Osteoblast (primary cell): ENCODE measurements around the gene IZUMO4. TPM values are rescaled to one million over a fixed set of nuclear protein-coding genes. Genes with fewer than 3 reads are reported as not detected.

Source experiments
- DNase-seq: peaks from one replicate; pipeline ENCODE4 v3.0.0; 2011; ENCODE audit warnings: low spot score, mixed read lengths; ENCODE audit not compliant: insufficient read length; ENCODE audit errors: missing footprints
- H2AFZ ChIP-seq: 2 replicates; pipeline ENCODE4 v1.6.0; 2011; ENCODE audit warnings: mild to moderate bottlenecking, low read length
- H3K27ac ChIP-seq: 2 replicates; pipeline ENCODE4 v1.5.1; 2011; ENCODE audit warnings: mild to moderate bottlenecking, low read depth, low read length, moderate library complexity
- H3K27me3 ChIP-seq: 2 replicates; pipeline ENCODE4 v1.6.0; 2012; ENCODE audit warnings: mild to moderate bottlenecking, control low read depth, inconsistent platforms, low read length, moderate library complexity; ENCODE audit not compliant: insufficient read depth
- H3K36me3 ChIP-seq: 2 replicates; pipeline ENCODE4 v1.5.1; 2011; ENCODE audit warnings: mild to moderate bottlenecking, low read length, control low read depth, moderate library complexity; ENCODE audit not compliant: insufficient read depth
- H3K4me1 ChIP-seq: 2 replicates; pipeline ENCODE4 v1.5.1; 2011; ENCODE audit warnings: mild to moderate bottlenecking, low read length, control low read depth, moderate library complexity; ENCODE audit not compliant: insufficient read depth
- H3K4me2 ChIP-seq: 2 replicates; pipeline ENCODE4 v1.6.0; 2011; ENCODE audit warnings: mild to moderate bottlenecking, low read length; ENCODE audit not compliant: insufficient read depth
- H3K4me3 ChIP-seq: fragments of 200-600 bp; sonication (generic); 3 replicates; pipeline ENCODE4 v1.5.1; 2012; ENCODE audit warnings: mild to moderate bottlenecking, low read length, inconsistent platforms; ENCODE audit not compliant: insufficient read depth
- H3K79me2 ChIP-seq: 2 replicates; pipeline ENCODE4 v1.6.0; 2012; ENCODE audit warnings: mild to moderate bottlenecking, low read length, control low read depth, inconsistent platforms; ENCODE audit not compliant: insufficient read depth
- H3K9me3 ChIP-seq: 2 replicates; pipeline ENCODE4 v1.5.1; 2011; ENCODE audit warnings: low read depth, low read length, control low read depth
- H4K20me1 ChIP-seq: 2 replicates; pipeline ENCODE4 v1.6.0; 2012; ENCODE audit warnings: mild to moderate bottlenecking, low read length, control low read depth; ENCODE audit not compliant: insufficient read depth
- CTCF ChIP-seq: IDR thresholded peaks from 2 replicates; pipeline ENCODE4 v1.5.1; 2011; ENCODE audit warnings: mild to moderate bottlenecking, low read depth, low read length, moderate library complexity; ENCODE audit errors: extremely low read depth
- total RNA-seq: library from RNA; depleted of rRNA; stranded (reverse); fragments of >200 nt; gene quantifications from 2 replicates; pipeline ENCODE4 v1.2.3, GENCODE V29; 2012

IZUMO4 gene
- total RNA-seq, 1 donor: 0.36 TPM

- no peak for TF ChIP-seq CTCF
- peaks cover 47% of the 10 kb centered on the region for H3K36me3 ChIP-seq
- peaks cover 55% of the 10 kb centered on the region for H4K20me1 ChIP-seq
- peaks cover 54% of the 10 kb centered on the region for H3K79me2 ChIP-seq
- no peak overlapping the region for H3K4me3 ChIP-seq
- no peak overlapping the region for H2AFZ ChIP-seq
- no peaks in the 10 kb centered on the region for H3K9me3 ChIP-seq
- H3K4me1 ChIP-seq: peaks cover 4% of the 10 kb centered on the region
- no peak for DNase-seq
- no peak overlapping the region for H3K4me2 ChIP-seq
- no peaks in the 10 kb centered on the region for H3K27me3 ChIP-seq
- H3K27ac ChIP-seq: no peak overlapping the region
Observed at GRCh38 chr19:2101417-2102335, 5.0 kb downstream of the IZUMO4 start.

- Histone ChIP-seq H4K20me1 (peaks cover 51% of the 10 kb centered on the region), H3K27ac (no peak overlapping the region), H2AFZ (no peak overlapping the region), H3K79me2 (peaks cover 56% of the 10 kb centered on the region), H3K9me3 (no peaks in the 10 kb centered on the region), H3K27me3 (no peaks in the 10 kb centered on the region), H3K4me2 (no peak overlapping the region), H3K36me3 (peaks cover 60% of the 10 kb centered on the region), H3K4me3 (no peak overlapping the region), H3K4me1 (no peaks in the 10 kb centered on the region)
- no peak for DNase-seq
- no peak for TF ChIP-seq CTCF
Observed at GRCh38 chr19:2103045-2103707, 6.5 kb downstream of the IZUMO4 start.

- H3K79me2 ChIP-seq: peaks cover 34% of the 10 kb centered on the region
- no peak overlapping the region for H2AFZ ChIP-seq
- H3K9me3 ChIP-seq: no peaks in the 10 kb centered on the region
- no peak for DNase-seq
- H4K20me1 ChIP-seq: peaks cover 36% of the 10 kb centered on the region
- H3K27me3 ChIP-seq: no peaks in the 10 kb centered on the region
- H3K36me3 ChIP-seq: peaks cover 74% of the 10 kb centered on the region
- H3K27ac ChIP-seq: no peak overlapping the region
- no peak overlapping the region for H3K4me3 ChIP-seq
- H3K4me2 ChIP-seq: no peak overlapping the region
- H3K4me1 ChIP-seq: no peaks in the 10 kb centered on the region
- TF ChIP-seq CTCF: no peak
Observed at GRCh38 chr19:2108251-2109016, 11.7 kb downstream of the IZUMO4 start.
